Ectodermal cell (in vitro differentiated cells): ENCODE data around the gene FRMD8.

Experiments used
- H3K27ac ChIP-seq: 2 replicates; pipeline ENCODE4 v1.7.0; 2013; ENCODE audit warnings: mild to moderate bottlenecking, low read depth, low read length; ENCODE audit not compliant: insufficient read depth, poor library complexity, severe bottlenecking
- H3K27me3 ChIP-seq: 2 replicates; pipeline ENCODE4 v1.7.0; 2013; ENCODE audit warnings: mild to moderate bottlenecking, low read length; ENCODE audit not compliant: insufficient read depth, control insufficient read depth, poor library complexity, severe bottlenecking
- H3K36me3 ChIP-seq: one replicate; pipeline ENCODE4 v1.7.0; 2013; ENCODE audit warnings: low read length; ENCODE audit not compliant: control insufficient read depth, insufficient read depth
- H3K4me1 ChIP-seq: one replicate; pipeline ENCODE4 v1.7.0; 2013; ENCODE audit warnings: low read length; ENCODE audit not compliant: control insufficient read depth, insufficient read depth
- H3K4me3 ChIP-seq: 2 replicates; pipeline ENCODE4 v1.7.0; 2013; ENCODE audit warnings: low read depth, low read length, control low read depth; ENCODE audit not compliant: insufficient read depth
- H3K9me3 ChIP-seq: 2 replicates; pipeline ENCODE4 v1.7.0; 2013; ENCODE audit warnings: mild to moderate bottlenecking, low read length, moderate library complexity; ENCODE audit not compliant: control insufficient read depth
- WGBS, 2 experiments: methylation state at CpG; one replicate each; pipeline ENCODE4 v1.1.7; 2013; ENCODE audit warnings: missing lambda C conversion rate in 2 of 2; 5-methylcytosine and 5-hydroxymethylcytosine counted together

FRMD8 gene

DNA sequence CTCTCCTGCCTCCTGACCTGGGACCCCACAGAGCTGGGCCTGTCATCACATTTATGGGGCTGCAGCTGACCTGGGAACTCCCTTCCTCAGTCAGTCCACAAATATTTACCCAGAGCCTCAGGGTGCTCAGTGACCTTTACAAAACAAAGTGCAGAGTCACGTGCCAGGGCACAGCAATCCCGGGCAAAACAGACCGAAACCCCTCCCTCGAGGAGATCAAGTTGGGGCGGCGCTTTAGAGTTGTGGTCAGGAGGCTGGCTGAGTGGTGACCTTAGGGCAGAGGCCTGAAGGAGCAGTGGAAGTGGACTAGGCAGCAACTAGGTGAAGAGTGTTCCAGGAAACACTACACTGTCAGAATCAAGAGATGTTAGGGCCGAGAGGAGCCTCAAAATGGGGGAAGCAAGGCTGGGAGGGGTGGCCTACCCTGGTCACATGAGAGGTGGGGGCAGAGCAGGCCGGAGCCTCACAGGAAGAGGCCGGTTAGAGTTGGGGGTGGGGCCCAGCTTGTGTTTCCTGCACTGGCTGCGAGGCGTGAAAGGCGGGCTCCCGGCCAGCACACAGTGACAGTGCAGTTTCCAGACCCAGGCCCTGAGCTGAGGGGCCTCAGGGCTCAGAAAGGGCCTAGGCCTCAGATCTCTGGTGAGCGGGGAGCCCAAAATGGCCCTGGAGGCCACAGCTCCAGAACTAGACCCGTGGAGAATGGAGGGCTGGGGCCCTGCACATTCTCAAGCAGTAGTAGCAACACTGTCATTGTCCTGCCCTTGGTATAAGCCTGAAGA is 32.4 kb downstream of the FRMD8 start:
- no peak overlapping the region for H3K4me3 ChIP-seq
- peak overlapping the region; percentile 95 for H3K27ac ChIP-seq
- H3K4me1 ChIP-seq, result peaks cover 62% of the 10 kb centered on the region
- no peaks in the 10 kb centered on the region for H3K36me3 ChIP-seq
- no peaks in the 10 kb centered on the region for H3K9me3 ChIP-seq
- H3K27me3 ChIP-seq, result no peaks in the 10 kb centered on the region
- 16 to 17% methylated on average over 15 of the region's 15 CpGs for WGBS, 2 experiments

DNA sequence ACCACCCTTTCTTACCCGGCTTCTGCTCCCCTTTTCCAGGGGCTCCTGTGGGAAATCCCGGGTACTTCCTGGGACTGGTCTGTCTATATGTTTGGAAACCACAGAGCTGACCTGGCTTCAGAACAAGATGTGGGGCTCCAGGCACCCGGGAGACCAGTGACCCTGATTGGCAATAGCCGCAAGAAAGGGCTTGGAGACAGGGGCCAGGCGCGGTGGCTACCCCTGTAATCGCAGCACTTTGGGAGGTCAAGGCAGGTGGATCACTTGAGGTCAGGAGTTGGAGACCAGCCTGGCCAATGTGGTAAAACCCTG is 33.0 kb downstream of the FRMD8 start:
- Histone ChIP-seq H3K27me3 (no peaks in the 10 kb centered on the region), H3K36me3 (no peaks in the 10 kb centered on the region), H3K27ac (peak overlapping the region; percentile 95), H3K4me1 (peaks cover 66% of the 10 kb centered on the region), H3K9me3 (no peaks in the 10 kb centered on the region), H3K4me3 (no peak overlapping the region)
- 78 to 79% methylated on average over 7 of the region's 7 CpGs for WGBS, 2 experiments

DNA sequence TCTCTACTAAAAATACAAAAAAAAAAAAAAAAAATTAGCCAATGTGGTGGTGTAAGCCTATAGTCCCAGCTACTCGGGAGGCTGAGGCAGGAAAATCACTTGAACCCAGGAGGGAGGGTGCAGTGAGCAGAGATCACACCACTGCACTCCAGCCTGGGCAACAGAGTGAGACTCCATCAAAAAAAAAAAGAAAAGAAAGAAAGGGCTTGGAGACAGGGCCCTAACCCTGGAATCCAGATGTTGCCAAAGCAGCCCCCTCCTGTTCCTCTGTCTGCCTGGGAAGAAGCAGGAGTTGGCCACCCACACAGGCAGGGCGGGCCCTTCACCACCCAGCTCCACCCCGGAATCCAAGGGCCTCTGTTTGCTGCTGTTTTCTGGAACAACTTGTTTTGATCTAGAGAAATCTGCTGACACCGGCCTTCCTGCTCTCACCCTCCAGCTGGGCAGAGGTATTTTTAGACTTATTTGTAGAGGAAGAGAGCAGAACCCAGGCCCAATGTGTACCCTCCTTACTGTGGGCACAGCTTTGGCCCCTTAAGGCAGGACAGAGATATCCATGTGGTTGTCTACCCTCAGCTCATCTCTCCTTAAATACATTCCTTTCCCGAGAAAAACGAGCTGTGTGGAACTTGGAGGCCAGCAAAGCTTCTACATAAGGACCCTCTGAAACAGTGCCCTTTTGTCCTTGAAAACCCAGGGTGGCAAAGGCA is 33.5 kb downstream of the FRMD8 start:
- no peak overlapping the region for H3K4me3 ChIP-seq
- 63 to 67% methylated on average over 6 of the region's 6 CpGs for WGBS, 2 experiments
- peaks cover 71% of the 10 kb centered on the region for H3K4me1 ChIP-seq

DNA sequence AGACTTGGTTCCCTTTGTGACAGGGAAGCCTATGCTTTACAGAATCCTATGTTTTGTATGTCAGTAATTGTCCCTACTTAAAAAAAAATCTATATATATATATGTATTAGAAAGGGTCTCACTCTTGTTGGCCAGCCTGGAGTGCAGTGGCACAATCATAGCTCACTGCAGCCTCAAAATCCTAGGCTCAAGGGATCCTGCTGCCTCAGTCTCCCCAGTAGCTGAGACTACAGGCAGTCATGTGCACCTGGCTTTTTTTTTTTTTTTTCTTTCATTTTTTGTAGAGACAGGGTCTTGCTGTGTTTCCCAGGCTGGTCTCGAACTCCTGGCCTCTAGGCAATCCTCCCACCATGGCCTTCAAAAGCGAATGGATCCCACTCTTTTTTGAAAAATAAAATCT is 34.1 kb downstream of the FRMD8 start:
- no peak overlapping the region for H3K4me3 ChIP-seq
- WGBS, 2 experiments, result 96 to 100% methylated on average over 2 of the region's 2 CpGs
- H3K4me1 ChIP-seq, result peaks cover 76% of the 10 kb centered on the region

More for the DNA sequence above, 33.5 kb downstream of the FRMD8 start:
- H3K27ac ChIP-seq, result peak overlapping the region; percentile 95
- no peaks in the 10 kb centered on the region for H3K9me3 ChIP-seq
- H3K36me3 ChIP-seq, result no peaks in the 10 kb centered on the region
- no peaks in the 10 kb centered on the region for H3K27me3 ChIP-seq

DNA sequence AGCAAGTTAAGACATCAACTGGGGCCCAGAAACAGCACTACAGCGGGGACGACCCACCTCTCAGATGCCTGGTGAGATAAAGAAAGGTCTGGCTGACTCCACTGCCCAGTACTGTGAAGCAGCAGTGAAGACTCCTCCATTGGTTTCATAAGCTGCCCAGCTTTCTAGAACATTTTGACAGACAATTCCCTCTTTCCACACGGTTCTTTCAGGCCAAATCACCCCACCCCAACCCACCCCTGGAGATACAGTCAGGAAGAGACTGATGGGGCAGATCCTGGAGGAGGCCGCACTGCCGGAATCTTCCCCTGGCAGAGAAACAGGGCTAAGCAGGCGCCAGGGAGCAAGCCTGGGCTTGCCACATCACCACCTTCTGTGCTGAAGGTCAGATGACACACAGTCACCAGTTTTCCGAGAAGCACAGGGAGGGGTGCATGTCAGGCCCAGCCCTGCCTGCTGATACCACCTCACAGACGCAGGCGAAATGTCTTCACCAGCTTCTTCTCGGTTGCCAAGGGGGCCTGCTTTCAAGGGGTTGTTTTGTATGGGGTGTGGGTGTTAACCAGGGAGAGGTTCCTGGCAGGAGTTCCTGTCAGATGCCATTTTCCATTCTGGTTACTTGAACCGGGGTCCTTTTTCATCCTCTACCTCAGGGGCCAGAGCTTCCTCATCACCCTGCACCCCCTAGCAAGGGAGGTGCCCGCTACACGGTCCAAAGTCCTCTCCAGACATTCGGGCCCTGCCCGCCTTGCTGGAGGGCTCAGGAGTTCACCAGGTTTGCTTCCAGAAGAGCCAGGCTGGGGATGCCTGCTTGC is 34.7 kb downstream of the FRMD8 start:
- Histone ChIP-seq H3K9me3 (no peaks in the 10 kb centered on the region), H3K27me3 (no peaks in the 10 kb centered on the region), H3K27ac (peak overlapping the region; percentile 98), H3K4me3 (peak overlapping the region; percentile 57), H3K4me1 (peaks cover 76% of the 10 kb centered on the region), H3K36me3 (no peaks in the 10 kb centered on the region)
- 68 to 70% methylated on average over 15 of the region's 15 CpGs for WGBS, 2 experiments

More for the DNA sequence above, 34.1 kb downstream of the FRMD8 start:
- Histone ChIP-seq H3K36me3 (no peaks in the 10 kb centered on the region), H3K27me3 (no peaks in the 10 kb centered on the region), H3K9me3 (no peaks in the 10 kb centered on the region), H3K27ac (peak overlapping the region; percentile 58)

DNA sequence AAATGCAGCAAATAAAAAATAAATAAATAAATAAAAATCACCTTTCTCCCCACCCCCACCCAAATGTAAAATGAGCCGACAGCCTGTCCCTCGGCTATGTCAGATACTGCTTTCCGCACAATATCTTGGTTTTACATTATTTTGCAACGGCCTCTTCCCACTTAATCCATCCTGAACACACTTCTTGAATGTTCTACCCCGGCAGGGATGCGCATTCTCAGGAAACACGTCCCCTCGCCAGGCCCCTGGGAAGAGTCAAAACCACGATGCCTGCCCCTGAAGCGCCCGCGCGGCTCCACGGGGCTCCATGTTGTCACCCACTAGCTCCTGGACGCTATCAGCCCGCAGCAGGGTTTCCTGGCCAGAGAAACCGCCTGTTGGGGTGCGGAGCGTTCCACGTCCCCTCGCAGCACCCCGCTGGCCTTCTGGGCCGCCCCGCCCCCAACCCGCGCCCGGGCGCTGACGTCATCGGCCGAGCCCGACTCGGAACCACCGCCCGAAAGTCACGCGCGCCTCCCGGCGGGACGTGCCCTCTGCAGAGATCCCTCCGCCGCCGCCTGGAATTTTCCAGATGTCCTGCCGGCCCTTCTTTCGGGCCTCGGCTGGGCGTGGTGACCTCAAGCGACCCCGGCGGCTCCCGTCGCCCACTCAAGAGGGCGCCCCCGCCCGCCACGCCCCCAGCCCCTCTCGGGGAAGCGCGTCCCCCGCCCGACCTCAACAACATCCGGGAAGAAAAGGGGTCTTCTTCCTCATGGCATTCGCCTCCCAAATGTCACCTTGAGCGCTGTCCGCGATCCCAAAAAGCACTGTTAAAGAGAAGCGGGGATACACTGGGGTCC is 35.6 kb downstream of the FRMD8 start:
- Histone ChIP-seq H3K36me3 (no peaks in the 10 kb centered on the region), H3K4me3 (peak overlapping the region; percentile 57), H3K9me3 (no peaks in the 10 kb centered on the region), H3K27ac (peak overlapping the region; percentile 98), H3K4me1 (peaks cover 80% of the 10 kb centered on the region), H3K27me3 (no peaks in the 10 kb centered on the region)
- 4% methylated on average over 68 of the region's 68 CpGs for WGBS, 2 experiments

DNA sequence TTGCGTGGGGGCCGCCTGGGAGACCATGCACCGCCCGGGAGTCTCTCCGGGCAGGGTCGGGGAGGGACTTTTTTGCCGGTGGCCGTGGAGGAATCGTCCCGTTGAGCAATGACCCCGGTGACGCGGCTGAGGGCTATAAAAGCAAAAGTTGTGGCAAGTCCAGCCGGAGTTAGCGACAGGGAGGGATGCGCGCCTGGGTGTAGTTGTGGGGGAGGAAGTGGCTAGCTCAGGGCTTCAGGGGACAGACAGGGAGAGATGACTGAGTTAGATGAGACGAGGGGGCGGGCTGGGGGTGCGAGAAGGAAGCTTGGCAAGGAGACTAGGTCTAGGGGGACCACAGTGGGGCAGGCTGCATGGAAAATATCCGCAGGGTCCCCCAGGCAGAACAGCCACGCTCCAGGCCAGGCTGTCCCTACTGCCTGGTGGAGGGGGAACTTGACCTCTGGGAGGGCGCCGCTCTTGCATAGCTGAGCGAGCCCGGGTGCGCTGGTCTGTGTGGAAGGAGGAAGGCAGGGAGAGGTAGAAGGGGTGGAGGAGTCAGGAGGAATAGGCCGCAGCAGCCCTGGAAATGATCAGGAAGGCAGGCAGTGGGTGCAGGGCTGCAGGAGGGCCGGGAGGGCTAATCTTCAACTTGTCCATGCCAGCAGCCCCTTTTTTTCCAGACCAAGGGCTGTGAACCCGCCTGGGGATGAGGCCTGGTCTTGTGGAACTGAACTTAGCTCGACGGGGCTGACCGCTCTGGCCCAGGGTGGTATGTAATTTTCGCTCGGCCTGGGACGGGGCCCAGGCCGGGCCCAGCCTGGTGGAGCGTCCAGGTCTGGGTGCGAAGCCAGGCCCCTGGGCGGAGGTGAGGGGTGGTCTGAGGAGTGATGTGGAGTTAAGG is 36.4 kb downstream of the FRMD8 start, which contains the start of gene NEAT1:
NEAT1 (plus strand) TSS at position 166 of the 883 bp plus-strand sequence.
- Histone ChIP-seq H3K4me3 (peak within 1 kb of the TSS; percentile 57), H3K36me3 (no peaks in the 10 kb centered on the region), H3K4me1 (peaks cover 78% of the 10 kb centered on the region), H3K27ac (peak within 1 kb of the TSS; percentile 98), H3K27me3 (no peaks in the 10 kb centered on the region), H3K9me3 (no peaks in the 10 kb centered on the region)
- 32 to 35% methylated on average over 40 of the region's 40 CpGs for WGBS, 2 experiments

DNA sequence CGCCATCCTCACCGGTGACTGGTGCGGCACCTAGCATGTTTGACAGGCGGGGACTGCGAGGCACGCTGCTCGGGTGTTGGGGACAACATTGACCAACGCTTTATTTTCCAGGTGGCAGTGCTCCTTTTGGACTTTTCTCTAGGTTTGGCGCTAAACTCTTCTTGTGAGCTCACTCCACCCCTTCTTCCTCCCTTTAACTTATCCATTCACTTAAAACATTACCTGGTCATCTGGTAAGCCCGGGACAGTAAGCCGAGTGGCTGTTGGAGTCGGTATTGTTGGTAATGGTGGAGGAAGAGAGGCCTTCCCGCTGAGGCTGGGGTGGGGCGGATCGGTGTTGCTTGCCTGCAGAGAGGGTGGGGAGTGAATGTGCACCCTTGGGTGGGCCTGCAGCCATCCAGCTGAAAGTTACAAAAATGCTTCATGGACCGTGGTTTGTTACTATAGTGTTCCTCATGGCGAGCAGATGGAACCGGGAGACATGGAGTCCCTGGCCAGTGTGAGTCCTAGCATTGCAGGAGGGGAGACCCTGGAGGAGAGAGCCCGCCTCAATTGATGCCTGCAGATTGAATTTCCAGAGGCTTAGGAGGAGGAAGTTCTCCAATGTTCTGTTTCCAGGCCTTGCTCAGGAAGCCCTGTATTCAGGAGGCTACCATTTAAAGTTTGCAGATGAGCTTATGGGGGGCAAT is 37.2 kb downstream of the FRMD8 start:
- WGBS, 2 experiments, result 73 to 79% methylated on average over 19 of the region's 19 CpGs
- no peak overlapping the region for H3K27ac ChIP-seq

More for the DNA sequence above, 37.2 kb downstream of the FRMD8 start:
- Histone ChIP-seq H3K27me3 (no peaks in the 10 kb centered on the region), H3K4me1 (peaks cover 73% of the 10 kb centered on the region), H3K4me3 (peak overlapping the region; percentile 57), H3K36me3 (no peaks in the 10 kb centered on the region), H3K9me3 (no peaks in the 10 kb centered on the region)
